K562 treated with DMSO at 1 percent for 4 hours (cell line): ENCODE data around the gene SS18L1. TPM values are rescaled to one million over a fixed set of nuclear protein-coding genes. Genes with fewer than 3 reads are reported as not detected.

ENCODE experiments used
- total RNA-seq: library from RNA; unstranded; fragments of 300-600 nt; gene quantifications from 2 replicates; pipeline ENCODE4 v1.2.3, GENCODE V29; 2022; ENCODE audit not compliant: insufficient read depth

Gene SS18L1, protein sequence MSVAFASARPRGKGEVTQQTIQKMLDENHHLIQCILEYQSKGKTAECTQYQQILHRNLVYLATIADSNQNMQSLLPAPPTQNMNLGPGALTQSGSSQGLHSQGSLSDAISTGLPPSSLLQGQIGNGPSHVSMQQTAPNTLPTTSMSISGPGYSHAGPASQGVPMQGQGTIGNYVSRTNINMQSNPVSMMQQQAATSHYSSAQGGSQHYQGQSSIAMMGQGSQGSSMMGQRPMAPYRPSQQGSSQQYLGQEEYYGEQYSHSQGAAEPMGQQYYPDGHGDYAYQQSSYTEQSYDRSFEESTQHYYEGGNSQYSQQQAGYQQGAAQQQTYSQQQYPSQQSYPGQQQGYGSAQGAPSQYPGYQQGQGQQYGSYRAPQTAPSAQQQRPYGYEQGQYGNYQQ
- 14.5 and 15.3 TPM in 2 replicates for total RNA-seq

DNA sequence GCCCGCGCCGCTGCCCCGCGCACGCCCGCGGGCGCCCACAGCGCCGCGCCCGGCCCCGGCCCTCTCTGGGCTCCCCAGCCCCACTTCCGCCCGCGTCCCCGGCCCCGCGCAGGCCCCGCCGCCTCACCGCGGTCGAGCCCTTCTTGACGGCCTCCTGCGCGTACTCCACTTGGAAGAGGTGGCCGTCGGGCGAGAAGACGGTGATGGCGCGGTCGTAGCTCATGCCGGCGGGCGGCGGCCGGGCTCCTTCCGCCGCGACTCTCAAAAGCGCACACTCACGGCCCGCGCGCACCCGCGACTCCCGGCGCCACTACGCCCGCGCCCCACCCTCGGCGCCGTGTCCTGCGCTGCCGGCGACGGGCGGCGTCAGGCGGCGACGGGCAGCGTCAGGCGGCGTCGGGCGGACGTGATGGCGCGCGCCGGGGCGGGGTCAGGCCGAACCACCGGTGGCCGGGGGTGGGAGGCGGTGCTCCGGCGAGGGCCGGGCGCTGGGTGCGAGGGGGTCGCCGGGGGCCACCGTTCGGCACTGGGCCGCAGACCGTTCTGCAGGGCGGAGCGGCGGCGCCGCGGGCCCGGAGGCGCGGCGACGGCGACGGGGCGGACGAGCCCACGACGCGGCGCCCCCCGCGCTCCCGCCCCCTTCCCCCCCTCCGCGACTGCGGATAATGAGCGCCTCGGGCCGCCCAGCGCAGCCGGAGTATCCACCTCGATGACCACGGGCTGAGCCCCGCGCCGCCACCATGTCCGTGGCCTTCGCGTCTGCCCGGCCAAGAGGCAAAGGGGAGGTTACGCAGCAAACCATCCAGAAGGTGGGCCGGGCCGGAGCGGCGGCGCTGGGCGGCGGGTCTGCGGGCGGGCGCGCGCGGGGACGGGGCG lies at the start of gene SS18L1, which contains the start of gene PSMA7:
Gene SS18L1 (plus strand): TSS at position 689 of the 876 bp plus-strand sequence. CDS start 52 bp downstream, at position 741.
Gene PSMA7 (minus strand): TSS at position 314 of the 876 bp plus-strand sequence. CDS start 91 bp downstream, at position 223.

DNA sequence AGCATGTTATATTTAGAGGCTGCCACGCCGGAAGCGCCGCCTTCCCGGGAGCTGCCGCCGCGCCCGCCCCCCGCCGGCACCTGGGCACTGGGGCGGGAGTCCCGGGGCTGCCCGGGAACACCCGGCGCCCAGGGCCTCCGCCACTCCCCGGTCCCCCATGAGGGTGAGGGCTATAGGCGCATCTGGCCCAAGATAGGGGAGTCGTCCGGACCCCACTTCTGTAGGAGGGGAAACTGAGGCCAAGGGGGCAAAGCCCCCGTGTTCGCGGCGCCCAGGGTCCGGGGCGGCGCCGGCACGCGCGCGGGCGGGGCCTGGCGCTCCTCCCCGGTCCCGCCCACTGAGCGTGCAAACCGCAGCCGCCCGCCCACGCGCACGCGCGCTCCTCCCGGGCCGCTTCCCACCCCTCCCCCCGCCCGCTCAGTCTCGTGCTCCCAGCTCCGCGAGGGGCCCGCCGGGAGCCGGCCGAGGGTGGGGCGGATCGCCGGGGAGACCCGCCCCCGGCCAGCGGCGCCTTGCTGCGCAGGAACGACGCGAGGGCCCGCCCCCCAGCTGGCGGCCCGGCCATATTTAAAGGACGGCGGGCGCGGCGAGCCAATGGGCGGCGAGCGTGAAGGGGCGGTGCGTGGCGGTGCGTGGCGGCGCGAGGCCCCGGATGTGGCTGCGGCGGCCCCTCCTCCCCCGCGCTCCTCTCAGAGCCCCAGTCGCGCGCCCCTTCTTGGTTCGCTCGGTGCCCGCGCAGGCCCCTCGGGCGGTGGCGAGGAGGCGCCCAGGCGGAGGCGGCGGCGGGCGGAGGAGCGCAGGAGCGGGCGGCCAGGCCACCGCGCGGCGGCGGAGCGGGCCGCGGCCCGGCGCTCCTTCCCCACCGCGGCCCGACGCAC lies 21.6 kb upstream of the SS18L1 start, which contains the start of gene LSM14B:
Gene LSM14B (plus strand): TSS at position 700 of the 878 bp plus-strand sequence. CDS start 192 bp downstream, outside the sequence.

DNA sequence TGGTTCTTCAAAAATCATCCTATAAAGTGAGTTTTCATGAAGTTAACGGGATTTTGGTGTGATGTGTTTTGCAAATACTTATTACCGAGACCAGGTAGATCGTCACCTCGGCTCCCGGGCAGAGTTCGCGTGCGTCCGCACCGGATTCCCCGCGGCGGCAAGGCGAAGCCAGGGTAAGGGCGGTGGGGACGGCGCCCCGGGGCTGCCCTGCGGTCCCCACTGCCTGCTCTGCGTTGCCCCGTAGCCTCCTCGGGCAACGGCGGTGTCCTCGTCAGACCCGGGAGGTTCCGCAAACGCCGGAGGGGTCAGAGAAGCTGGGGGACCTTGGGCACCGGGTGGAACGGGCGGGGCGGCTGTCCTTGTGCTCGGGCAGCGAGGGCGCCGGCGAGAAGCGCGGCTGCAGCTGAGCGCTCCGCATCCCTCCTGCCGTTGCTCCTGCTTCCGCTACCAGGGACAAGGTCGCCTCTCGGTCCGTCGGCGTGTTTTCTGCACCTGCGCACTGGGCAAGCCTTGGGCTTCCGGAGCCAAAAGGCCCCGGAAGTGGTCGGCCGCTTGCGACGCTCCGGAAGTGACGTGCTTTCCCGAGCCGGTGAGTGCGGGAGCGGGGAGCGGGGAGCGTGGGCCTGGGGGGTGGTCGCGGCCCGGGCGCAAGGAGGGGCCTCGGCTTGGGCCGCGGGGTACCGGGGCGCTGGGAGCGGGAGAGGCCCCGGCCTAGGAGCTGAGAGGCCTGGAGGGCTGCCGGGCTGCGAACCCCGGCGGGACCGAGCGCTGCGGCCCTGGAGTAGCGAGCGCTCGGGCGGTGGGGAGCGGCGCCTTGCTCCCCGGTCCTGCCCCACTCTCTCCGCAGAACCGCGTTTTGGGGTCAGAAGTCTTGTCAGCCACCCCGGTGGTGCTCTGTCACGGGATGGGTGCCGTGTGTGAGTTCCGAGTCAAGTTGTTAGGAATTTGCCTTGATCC lies 39.2 kb downstream of the SS18L1 start, which contains the start of gene MTG2:
Gene MTG2 (plus strand): TSS at position 560 of the 957 bp plus-strand sequence. CDS start 10,393 bp downstream, outside the sequence.

DNA sequence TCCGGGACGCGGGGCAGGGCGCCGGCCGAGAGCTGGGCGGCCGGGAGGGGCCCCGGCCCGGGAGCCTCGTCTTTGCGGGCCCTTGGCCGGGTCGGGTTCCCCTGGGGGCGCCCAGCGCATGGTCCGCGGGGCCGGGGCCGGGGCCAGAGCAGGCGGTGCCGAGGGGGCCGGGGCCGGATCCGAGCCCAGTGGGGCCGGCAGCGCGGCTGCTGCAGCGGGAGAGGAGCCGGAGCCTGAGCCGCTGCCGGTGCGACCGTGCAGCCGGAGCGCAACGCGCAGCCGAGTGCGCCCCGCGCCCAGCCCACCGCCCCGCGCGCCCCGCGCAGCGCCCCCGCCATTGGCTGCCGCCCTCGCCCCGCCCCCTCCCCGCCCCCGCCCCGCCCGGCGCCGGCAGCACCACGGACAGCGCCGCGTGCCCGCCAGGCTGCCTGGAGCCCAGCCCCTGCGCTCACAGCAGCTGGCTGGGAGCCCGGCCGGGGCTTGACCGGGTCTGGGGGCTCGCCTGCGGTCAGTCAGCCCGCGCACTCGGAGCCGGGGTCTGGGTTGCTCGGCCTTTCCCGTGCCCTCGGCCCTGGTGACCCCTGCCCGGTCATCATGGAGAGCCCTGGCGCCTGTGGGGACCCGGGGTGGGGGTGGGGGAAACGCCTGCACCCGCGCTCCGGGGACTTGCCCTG lies 76.6 kb downstream of the SS18L1 start, which contains the start of gene HRH3:
Gene HRH3 (minus strand): TSS at position 287 of the 674 bp plus-strand sequence. CDS start 308 bp downstream, outside the sequence.

Other genes with a start within 250 kb of the SS18L1 start
- gene TAF4, start 77.9 kb upstream of the SS18L1 start, total RNA-seq, result 10.8 and 16.4 TPM in 2 replicates
- gene LSM14B, start 21.3 kb upstream of the SS18L1 start, total RNA-seq, result 33.5 and 36.6 TPM in 2 replicates
- 509 and 529 TPM in 2 replicates for gene PSMA7, start 375 bp upstream of the SS18L1 start, total RNA-seq
- gene MTG2, start 39.3 kb downstream of the SS18L1 start, total RNA-seq, result 36.4 and 44.0 TPM in 2 replicates
- gene HRH3, start 76.5 kb downstream of the SS18L1 start, total RNA-seq, result not detected in 2 replicates
- 15.9 and 16.3 TPM in 2 replicates for gene OSBPL2, start 94.8 kb downstream of the SS18L1 start, total RNA-seq
- 197 and 201 TPM in 2 replicates for gene ADRM1, start 159.2 kb downstream of the SS18L1 start, total RNA-seq
- gene LAMA5, start 223.5 kb downstream of the SS18L1 start, total RNA-seq, result 41.5 and 53.5 TPM in 2 replicates
- 7,715 and 7,806 TPM in 2 replicates for gene RPS21, start 243.3 kb downstream of the SS18L1 start, total RNA-seq